K562 (cell line): ENCODE data around the gene USP5. TPM values are rescaled to one million over a fixed set of nuclear protein-coding genes. Genes with fewer than 3 reads are reported as not detected.

Experiments used
- CBX3 ChIP-seq, 2 experiments: IDR thresholded peaks; 1 replicate in 1 of 2; 2 replicates in 1 of 2; pipeline ENCODE4 v1.6.1; 2012; ENCODE audit warnings: inconsistent platforms in 2 of 2, low read length in 2 of 2, borderline replicate concordance in 1 of 2, control low read depth in 1 of 2
- CEBPB ChIP-seq: fragments of 450-650 bp; IDR thresholded peaks from 2 replicates; pipeline ENCODE4 v1.6.1; 2016; ENCODE audit warnings: missing genetic modification characterization, missing compliant biosample characterization
- MCM2 ChIP-seq: fragments of 450-650 bp; IDR thresholded peaks from 2 replicates; pipeline ENCODE4 v1.6.1; 2017; ENCODE audit warnings: low read depth, mild to moderate bottlenecking
- MCM3 ChIP-seq: fragments of 450-650 bp; IDR thresholded peaks from 2 replicates; pipeline ENCODE4 v1.6.1; 2016
- MEIS2 ChIP-seq: fragments of 450-650 bp; IDR thresholded peaks from 2 replicates; pipeline ENCODE4 v1.6.1; 2014; ENCODE audit warnings: mild to moderate bottlenecking; ENCODE audit not compliant: partially characterized antibody
- PHTF2 ChIP-seq: fragments of 250-450 bp; sonication (Bioruptor Pico); IDR thresholded peaks from 2 replicates; pipeline ENCODE4 v1.5.0; 2021; ENCODE audit warnings: mild to moderate bottlenecking
- POLR3G ChIP-seq: IDR thresholded peaks from 2 replicates; pipeline ENCODE4 v1.6.1; 2011; ENCODE audit not compliant: insufficient read length, insufficient replicate concordance; ENCODE audit errors: extremely low read depth
- PPARD ChIP-seq: fragments of 250-450 bp; sonication (Bioruptor Pico); IDR thresholded peaks from 2 replicates; pipeline ENCODE4 v1.8.0; 2022; ENCODE audit warnings: inconsistent platforms, mild to moderate bottlenecking, moderate library complexity
- PTRF ChIP-seq: fragments of 450-650 bp; IDR thresholded peaks from 2 replicates; pipeline ENCODE4 v1.6.1; 2016; ENCODE audit warnings: mild to moderate bottlenecking, missing genetic modification characterization, missing compliant biosample characterization
- RBM14 ChIP-seq: fragments of 200-400 bp; formaldehyde crosslinking; IDR thresholded peaks from 2 replicates; pipeline ENCODE4 v1.6.1; 2018; ENCODE audit warnings: low read depth, mild to moderate bottlenecking, low read length, moderate library complexity, borderline replicate concordance; ENCODE audit not compliant: insufficient read depth
- ZFP30 ChIP-seq: fragments of 250-450 bp; sonication (Bioruptor Pico); IDR thresholded peaks from 2 replicates; pipeline ENCODE4 v1.8.0; 2022; ENCODE audit warnings: moderate library complexity, mild to moderate bottlenecking, inconsistent platforms, borderline replicate concordance
- ZNF766 ChIP-seq: fragments of 200-800 bp; sonication (Bioruptor generic); conservative IDR thresholded peaks from 2 replicates; pipeline ENCODE4 v1.6.1; 2016; ENCODE audit warnings: missing genetic modification characterization, missing compliant biosample characterization
- polyA plus RNA-seq, 8 experiments: library from polyadenylated mRNA; depleted of rRNA in 4 of 8; stranded (reverse) in 5 of 8; unstranded in 3 of 8; fragments of >200 nt; fragmentation: Nextera tagmentation in 2 of 8; fragmentation: Illumina TruSeq in 1 of 8; extraction: Ambion mirVana in 2 of 8; extraction: Trizol in 1 of 8; gene quantifications; 2 replicates each; pipeline versions ENCODE4 v1.2.1 to v1.2.3, GENCODE V29; 2011 to 2014; ENCODE audit warnings: inconsistent platforms in 1 of 8, missing spikeins in 1 of 8
- total RNA-seq, 7 experiments: library from RNA; depleted of rRNA in 6 of 7; stranded (reverse); fragments of >200 nt in 6 of 7; fragmentation: Illumina TruSeq in 2 of 7; extraction: Trizol in 2 of 7; gene quantifications; 2 replicates each; pipeline versions ENCODE4 v1.2.1 to v1.2.3, GENCODE V29; 2011 to 2021; ENCODE audit warnings: low replicate concordance in 1 of 7
- TF ChIP-seq, protein P1 (sequence below): fragments of 250-450 bp; sonication (Bioruptor Pico); IDR thresholded peaks from 2 replicates; pipeline ENCODE4 v1.4.0; 2020; ENCODE audit warnings: mild to moderate bottlenecking, moderate library complexity, borderline replicate concordance
- TF ChIP-seq, protein P2 (sequence below), 2 experiments: fragments of 450-650 bp; IDR thresholded peaks; 2 replicates each; pipeline ENCODE4 v1.6.1; 2016; ENCODE audit warnings: mild to moderate bottlenecking in 2 of 2, borderline replicate concordance in 1 of 2, low read depth in 1 of 2, moderate library complexity in 1 of 2
- TF ChIP-seq, protein P3 (sequence below): fragments of 450-650 bp; IDR thresholded peaks from 2 replicates; pipeline ENCODE4 v1.6.1; 2017; ENCODE audit warnings: mild to moderate bottlenecking, moderate library complexity

Gene USP5
- total and polyA plus RNA-seq, 9 of the 15 experiments (the other 6 are each of a cell fraction or from before 2014, with no cell fraction given) = 1.4 to 107 (median 48.6) TPM

DNA sequence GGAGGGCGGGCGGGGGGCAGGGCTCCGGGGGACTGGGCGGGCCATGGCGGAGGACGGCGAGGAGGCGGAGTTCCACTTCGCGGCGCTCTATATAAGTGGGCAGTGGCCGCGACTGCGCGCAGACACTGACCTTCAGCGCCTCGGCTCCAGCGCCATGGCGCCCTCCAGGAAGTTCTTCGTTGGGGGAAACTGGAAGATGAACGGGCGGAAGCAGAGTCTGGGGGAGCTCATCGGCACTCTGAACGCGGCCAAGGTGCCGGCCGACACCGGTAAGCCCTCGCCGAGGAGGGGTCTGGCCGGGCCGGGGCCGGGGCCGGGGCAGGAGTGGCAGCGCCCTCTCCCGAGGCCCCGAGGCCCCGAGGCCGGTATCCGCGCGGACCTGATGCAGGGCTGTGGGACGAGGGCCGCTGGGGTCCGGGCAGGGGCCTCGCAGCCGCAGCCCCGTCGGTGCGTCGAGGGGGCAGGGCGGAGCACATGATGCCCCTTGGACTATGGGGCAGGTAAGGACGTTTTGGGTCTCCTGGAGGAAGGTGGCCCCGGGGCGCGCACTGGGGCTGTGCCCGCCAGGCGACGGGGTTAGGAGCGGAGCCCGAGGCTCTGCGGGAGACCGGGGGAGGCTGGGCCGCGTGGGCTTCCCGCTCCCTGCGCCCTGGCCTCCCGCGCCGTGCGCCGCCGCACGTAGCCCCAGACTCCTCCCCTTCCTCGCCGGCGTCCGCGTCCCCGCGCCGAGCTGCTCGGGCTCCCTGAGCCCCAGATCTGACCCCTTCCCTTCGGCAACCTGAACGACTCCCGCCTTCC is 15.7 kb downstream of the USP5 start, which contains the start of gene TPI1 (continued):
- TF ChIP-seq PTRF (no peak), RBM14 (no peak), CBX3 (IDR thresholded peaks at IDR 0.05; ENCODE audit: borderline replicate concordance in 1 of 2, low read length in 2 of 2) (no peak), MCM2 (no peak), PPARD (no peak), CEBPB (tag) (no peak), MEIS2 (no peak), ZNF766 (CRISPR knock-in tag) (peak; percentile 36; the same call in 1 of the 2 replicates), PHTF2 (CRISPR knock-in tag) (peak; percentile 73; the same call in 1 of the 2 replicates), POLR3G (no peak), MCM3 (no peak), ZFP30 (no peak)
- TF ChIP-seq, protein P1, sequence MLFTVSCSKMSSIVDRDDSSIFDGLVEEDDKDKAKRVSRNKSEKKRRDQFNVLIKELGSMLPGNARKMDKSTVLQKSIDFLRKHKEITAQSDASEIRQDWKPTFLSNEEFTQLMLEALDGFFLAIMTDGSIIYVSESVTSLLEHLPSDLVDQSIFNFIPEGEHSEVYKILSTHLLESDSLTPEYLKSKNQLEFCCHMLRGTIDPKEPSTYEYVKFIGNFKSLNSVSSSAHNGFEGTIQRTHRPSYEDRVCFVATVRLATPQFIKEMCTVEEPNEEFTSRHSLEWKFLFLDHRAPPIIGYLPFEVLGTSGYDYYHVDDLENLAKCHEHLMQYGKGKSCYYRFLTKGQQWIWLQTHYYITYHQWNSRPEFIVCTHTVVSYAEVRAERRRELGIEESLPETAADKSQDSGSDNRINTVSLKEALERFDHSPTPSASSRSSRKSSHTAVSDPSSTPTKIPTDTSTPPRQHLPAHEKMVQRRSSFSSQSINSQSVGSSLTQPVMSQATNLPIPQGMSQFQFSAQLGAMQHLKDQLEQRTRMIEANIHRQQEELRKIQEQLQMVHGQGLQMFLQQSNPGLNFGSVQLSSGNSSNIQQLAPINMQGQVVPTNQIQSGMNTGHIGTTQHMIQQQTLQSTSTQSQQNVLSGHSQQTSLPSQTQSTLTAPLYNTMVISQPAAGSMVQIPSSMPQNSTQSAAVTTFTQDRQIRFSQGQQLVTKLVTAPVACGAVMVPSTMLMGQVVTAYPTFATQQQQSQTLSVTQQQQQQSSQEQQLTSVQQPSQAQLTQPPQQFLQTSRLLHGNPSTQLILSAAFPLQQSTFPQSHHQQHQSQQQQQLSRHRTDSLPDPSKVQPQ = no peak
- TF ChIP-seq, protein P2, sequence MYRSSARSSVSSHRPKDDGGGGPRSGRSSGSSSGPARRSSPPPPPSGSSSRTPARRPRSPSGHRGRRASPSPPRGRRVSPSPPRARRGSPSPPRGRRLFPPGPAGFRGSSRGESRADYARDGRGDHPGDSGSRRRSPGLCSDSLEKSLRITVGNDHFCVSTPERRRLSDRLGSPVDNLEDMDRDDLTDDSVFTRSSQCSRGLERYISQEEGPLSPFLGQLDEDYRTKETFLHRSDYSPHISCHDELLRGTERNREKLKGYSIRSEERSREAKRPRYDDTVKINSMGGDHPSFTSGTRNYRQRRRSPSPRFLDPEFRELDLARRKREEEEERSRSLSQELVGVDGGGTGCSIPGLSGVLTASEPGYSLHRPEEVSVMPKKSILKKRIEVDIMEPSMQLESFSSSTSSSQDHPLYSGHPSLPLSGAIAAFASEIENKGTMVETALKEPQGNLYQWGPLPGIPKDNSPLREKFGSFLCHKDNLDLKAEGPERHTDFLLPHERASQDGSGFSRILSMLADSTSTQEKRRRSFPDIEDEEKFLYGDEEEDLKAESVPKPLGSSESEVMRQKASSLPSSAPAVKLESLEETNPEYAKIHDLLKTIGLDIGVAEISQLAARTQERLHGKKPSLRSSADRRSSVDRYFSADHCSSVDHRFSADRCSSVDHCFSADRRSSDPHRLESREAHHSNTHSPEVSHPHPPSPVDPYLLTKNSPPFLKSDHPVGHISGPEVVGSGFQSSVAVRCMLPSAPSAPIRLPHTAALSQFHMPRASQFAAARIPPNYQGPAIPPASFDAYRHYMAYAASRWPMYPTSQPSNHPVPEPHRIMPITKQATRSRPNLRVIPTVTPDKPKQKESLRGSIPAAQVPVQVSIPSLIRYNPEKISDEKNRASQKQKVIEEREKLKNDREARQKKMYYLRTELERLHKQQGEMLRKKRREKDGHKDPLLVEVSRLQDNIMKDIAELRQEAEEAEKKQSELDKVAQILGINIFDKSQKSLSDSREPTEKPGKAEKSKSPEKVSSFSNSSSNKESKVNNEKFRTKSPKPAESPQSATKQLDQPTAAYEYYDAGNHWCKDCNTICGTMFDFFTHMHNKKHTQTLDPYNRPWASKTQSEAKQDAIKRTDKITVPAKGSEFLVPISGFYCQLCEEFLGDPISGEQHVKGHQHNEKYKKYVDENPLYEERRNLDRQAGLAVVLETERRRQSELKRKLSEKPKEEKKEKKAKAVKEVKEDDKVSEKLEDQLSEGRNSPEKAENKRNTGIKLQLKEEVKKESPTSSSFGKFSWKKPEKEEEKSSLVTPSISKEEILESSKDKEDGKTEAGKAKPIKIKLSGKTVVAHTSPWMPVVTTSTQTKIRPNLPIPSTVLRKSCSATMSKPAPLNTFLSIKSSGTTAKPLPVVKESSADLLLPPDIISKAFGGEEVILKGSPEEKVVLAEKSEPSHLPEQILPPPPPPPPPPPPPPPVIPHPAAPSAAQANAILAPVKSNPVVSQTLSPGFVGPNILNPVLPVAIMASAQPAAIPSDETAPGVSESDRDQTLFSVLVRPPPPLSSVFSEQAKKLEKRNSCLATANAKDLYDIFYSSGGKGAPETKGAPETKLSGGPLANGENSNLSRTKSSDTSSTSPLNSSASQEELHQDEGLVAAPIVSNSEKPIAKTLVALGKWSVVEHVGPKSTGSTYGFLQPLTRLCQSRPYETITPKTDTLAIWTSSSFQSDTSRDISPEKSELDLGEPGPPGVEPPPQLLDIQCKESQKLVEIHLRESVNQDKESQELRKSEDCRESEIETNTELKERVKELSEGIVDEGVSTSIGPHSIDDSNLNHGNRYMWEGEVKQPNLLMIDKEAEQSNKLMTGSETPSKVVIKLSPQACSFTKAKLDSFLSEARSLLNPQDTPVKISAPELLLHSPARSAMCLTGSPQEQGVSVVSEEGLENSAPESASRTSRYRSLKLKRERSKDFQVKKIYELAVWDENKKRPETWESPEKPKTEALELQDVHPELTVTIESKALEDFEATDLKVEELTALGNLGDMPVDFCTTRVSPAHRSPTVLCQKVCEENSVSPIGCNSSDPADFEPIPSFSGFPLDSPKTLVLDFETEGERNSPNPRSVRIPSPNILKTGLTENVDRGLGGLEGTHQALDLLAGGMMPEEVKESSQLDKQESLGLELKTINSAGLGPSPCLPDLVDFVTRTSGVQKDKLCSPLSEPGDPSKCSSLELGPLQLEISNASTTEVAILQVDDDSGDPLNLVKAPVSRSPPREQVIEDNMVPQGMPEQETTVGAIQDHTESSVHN (IDR thresholded peaks at IDR 0.05; ENCODE audit: borderline replicate concordance in 1 of 2, low read depth in 1 of 2) = no peak
- TF ChIP-seq, protein P3, sequence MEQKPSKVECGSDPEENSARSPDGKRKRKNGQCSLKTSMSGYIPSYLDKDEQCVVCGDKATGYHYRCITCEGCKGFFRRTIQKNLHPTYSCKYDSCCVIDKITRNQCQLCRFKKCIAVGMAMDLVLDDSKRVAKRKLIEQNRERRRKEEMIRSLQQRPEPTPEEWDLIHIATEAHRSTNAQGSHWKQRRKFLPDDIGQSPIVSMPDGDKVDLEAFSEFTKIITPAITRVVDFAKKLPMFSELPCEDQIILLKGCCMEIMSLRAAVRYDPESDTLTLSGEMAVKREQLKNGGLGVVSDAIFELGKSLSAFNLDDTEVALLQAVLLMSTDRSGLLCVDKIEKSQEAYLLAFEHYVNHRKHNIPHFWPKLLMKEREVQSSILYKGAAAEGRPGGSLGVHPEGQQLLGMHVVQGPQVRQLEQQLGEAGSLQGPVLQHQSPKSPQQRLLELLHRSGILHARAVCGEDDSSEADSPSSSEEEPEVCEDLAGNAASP = no peak
